Activated CD4-positive, alpha-beta T cell treated with anti-CD3 and anti-CD28 coated beads for 24 hours (primary cell): Measurements from ENCODE around the gene CSF2.
A peak's percentile ranks its signal among the peaks of the same experiment; 100 is the strongest.

Experiments used
- DNase-seq, 2 donors: peaks; one replicate each; pipeline ENCODE4 v3.0.0-alpha.2; 2020; ENCODE audit warnings: low read depth in 2 of 2

CSF2 gene

DNA sequence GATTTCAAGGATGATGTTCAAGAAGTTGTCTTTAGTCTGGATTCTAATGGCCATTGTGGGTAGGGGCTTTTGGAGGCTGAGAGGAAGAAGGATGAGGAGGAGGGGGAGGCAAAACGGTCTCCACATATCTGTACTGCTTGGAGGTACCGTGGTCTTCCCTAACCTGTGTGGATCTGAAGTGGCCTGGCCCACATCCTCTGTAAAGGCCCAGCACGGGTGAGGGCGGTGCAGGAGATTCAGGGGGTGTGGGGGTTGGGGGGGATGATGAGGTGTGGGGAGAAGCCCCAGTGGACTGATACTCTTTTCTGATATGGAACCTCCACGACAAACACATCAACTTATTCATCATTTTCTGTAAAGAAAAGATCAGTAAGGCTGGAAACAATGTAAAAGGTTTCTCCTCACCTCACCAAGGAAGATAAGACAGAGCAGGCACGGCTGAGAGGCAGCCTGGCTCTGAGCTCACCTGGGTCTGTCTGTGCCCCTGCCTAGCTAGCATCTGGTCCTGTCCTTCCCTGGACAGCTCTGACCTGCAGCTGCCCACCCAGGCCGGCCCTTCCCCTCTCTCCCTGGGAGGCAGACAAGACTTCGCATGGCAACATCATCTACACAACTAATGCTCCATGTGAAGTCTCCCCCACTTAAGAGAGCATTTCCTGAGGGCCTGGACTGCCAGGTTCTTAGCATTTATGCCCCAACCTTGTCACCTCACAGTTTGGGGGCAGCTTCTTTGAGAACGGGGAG lies 18.7 kb upstream of the CSF2 start:
- DNase-seq: no peak

DNA sequence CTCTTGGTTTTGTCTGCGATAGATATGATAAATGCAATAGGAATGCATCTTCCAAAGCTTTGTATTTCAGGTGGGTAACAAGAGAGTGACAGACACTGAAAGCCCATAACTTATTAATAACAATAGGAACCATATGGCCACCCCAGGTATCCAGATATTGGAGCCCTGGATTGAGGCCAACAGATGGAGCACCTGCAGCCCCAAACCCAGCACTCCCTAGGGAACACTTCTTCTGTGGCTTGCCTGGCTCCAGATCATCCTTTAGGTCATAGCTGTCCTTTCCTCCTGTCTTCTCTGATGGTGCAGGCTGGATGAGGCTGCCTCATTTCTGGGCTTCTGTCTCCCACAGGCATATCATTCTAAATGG lies 18.2 kb upstream of the CSF2 start:
- DNase-seq: no peak

DNA sequence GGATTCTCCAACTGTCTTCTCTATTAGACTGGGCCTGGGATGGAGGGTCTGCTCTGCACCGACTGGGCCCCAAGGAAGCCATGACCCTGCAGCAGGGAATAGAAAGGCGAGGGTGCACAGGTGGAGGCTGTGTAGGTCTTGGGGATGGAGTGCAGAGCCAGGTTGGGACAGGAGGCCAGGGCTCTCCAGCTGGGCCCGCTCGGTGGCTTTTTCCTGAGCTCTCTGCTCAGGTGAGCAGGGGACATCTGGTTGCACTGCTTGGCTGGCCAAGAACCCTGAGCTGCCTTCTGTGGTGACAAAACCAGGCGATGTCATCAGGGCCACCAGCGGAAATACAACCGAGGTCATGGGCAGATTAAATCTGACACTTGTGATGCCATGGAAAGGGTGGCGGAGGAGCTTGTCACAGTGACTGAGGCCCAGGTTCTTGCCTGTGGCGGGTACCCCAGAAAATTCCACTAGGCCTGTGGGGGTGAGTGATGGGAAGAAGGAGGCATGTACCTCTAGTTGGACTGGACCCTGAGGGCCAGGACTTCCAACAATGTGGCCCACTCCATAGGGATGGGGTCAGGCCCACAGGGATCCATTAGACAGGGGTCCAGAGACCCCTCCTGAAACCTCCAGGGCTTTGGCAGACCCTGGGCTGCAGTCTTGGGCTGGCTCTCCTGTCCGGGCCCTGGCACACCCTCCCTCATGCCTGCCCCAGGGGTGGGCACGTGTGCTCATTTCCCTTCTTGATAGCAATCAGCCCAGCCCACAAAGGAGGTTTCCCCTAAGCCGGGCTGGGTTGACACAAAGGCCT lies 17.6 kb upstream of the CSF2 start:
- DNase-seq: no peak

DNA sequence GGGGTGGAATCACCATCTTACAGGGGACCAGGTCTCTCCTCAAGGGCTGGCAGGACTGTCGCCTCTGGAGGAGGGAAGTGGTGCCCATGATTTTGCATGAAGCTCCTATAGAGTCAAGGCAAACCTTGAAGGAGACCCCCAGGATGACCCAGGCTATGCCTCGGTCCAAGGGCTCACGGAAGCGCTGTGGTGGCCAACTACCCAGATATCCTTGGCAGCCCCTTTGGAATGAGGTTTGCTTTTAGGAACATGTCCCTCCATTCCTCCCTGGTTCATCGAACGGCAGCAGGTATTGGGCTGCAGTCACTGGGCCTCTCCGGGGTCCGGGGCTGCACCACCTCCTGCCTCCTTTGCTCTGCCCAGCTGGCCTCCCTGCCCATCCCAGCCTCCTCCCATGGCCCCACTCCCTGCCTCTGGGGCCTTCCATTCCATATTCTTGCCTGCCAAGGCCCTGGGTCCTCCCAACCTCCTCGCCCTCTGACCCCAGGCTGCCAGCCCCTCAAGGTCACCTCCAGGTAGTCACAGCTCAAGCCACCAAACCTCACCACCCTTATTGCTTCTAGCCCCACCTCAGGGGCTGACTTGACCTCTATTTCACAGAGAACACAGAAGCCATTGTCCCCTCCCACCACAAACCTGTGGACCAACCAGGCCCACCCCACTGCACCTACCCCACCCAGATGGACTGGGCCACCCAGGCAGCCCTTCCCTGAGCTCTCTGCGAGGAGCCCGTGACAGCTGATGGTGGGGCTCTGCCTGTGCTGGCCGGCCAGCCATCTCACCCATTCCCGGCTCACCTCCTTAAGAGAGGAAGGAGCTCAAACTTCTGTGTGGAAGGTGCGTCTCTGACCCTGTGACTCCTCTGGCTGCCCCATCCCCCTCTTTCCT lies 16.7 kb upstream of the CSF2 start:
- DNase-seq: no peak

DNA sequence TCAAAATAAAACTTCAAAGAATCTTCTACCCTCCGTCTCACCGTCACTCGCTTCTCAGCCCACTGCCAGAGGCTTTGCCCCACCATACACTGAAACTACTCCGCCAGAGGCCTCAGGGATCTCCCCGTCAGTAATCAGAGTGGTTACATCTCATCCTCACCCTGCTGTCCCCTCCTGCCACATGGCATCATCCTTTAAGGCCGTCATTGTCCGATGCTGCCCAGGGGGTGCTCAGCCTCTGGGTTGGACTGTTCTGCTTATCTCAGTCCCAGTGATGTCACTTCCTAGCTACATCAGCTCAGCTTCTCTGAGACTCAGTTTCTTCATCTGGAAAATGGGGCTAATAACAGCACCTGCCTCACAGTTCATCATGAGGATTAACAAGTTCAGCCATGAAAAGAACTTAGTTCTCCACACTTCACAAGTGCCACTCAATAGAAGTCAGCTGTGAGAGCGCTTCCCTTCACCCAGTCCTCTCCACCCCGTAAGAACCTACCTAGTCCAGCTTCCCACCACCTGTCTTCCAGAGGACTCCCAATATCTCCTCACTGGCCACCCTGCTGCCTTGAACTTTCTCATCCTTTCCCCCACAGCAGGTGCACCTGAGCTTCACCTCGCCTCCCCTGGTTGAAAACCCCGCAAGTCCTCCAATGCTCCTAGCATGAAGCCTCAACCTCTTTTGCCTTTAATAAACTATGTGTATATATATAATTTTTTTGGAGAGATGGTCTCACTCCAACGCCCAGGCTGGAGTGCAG lies 15.9 kb upstream of the CSF2 start:
- DNase-seq: no peak

DNA sequence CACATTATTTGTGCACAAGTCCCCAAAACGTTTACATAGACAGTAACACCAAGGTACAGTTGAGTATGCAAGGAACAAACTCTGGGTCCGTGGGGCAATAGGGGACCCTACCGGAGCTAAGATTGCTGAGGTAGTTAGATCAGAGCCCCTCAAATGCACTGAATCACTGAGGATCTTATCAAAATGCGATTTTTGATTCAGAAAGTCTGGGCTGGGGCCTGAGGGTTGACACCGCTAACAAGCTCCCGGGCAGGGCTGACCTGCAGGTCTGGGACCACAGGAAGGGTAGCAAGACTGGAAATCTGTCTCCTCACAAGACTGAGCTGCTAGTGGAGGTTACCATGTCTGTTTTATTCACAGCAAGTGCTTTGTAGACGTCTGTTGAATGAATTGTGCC lies 14.9 kb upstream of the CSF2 start:
- no peak for DNase-seq

DNA sequence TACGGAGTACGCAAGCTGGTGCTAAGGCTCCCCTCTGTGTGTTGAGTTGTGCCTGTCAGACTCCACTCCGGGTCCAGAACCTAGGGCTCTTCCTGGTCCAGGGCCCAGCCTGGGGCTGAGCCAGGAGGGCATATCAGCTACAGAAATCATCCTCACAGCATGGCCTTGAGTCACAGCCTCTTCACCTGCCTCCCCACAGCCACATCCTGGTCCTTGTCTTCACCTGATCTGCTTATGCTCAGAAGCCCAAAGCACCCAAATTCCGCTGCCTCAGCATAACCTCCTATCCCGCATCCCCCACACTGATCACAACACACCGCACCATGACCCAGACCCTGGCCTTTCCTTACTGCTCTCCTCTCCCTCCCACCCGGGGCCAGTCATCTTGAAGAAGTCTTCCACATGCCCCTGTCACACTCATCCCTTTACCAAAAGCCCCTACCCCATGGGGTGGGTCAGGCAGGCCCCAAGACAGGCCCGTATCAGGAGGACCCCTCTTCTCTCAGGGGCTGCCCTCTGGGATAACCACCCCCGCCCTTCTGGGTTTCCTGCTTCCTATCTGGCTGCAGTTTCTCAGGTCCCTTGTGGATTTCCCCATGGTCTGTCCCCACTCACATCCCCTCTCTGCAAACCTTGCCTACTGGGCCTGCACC lies 14.4 kb upstream of the CSF2 start:
- no peak for DNase-seq

DNA sequence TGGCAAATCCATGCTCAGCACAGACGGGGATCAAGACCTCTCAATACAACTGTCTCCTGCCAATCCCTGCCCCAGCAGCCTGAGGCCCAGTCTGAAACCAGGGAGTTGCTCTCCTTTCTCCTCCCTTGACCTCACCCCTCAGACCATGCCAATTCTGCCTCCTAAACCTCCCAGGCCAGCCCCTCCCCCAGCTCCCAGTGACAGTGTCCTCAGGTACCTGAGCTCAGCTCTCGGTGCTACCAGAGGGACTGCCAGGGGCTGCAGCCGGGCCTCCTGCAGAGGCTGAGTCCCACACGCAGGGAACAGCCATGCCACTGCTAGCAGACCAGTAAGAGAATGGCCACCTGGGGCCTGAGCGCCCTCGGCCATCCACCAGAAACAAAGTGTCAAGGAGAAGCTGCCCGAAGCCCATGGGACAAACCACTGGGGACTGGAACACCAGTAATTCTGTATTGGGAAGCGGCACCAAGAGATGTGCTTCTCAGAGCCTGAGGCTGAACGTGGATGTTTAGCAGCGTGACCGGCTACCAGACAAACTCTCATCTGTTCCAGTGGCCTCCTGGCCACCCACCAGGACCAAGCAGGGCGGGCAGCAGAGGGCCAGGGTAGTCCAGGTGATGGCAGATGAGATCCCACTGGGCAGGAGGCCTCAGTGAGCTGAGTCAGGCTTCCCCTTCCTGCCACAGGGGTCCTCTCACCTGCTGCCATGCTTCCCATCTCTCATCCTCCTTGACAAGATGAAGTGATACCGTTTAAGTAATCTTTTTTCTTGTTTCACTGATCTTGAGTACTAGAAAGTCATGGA lies 13.7 kb upstream of the CSF2 start:
- DNase-seq: no peak

DNA sequence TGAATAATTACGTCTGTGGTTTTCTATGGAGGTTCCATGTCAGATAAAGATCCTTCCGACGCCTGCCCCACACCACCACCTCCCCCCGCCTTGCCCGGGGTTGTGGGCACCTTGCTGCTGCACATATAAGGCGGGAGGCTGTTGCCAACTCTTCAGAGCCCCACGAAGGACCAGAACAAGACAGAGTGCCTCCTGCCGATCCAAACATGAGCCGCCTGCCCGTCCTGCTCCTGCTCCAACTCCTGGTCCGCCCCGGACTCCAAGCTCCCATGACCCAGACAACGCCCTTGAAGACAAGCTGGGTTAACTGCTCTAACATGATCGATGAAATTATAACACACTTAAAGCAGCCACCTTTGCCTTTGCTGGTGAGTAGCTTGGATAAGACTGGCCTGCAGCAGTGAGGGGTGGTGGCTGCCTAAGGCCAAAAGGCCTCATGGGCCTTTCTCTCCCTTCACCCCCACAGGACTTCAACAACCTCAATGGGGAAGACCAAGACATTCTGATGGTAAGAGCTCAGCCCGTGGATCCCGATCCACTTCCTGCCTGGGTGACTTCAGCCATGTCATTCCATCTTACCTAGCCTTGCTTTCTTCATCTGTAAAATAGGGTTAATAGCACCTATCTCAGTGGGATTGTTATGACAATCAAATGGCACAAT lies 13.0 kb upstream of the CSF2 start, which contains the start of gene IL3:
Gene IL3, plus strand, starts transcription at position 155 of the 661 bp plus-strand sequence. Its CDS starts 52 bp downstream, at position 207.
- DNase-seq: no peak

DNA sequence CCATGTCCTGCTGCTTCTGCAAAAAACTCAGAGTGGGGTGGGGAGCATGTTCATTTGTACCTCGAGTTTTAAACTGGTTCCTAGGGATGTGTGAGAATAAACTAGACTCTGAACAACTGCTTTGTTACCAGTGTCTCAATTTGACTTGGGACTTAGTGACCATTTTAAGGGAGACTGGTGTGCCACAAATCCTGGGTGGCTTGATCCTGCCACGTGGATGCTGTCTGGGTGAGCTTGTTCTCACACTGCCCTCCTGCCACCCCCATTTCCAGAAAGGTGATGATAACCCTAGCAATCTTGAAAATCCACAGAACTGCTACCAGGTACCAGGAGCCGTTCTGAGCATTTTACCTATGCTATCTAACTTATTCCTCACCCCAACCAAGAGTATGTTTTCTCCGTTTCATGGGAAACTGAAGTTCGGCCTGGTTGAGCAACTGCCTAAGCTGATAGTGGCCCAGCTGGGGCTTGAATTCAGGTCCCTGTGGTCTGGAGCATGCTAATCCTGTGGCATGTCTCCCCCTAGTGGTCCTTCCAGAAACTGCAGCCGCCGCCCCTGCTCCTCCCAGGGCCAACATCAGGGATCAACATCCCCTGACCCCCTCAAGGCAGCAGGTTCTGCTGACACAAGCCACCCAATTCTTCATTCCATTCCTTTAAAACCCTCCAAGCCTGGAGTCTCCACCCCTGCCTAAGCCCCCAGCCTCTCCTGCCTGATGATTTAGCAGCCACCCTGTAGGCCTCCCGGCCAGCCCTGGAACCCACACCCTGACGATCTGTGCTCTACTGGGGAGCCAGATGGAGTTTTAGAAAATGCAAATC lies 10.3 kb upstream of the CSF2 start:
- DNase-seq: peak; percentile 76 to 88

DNA sequence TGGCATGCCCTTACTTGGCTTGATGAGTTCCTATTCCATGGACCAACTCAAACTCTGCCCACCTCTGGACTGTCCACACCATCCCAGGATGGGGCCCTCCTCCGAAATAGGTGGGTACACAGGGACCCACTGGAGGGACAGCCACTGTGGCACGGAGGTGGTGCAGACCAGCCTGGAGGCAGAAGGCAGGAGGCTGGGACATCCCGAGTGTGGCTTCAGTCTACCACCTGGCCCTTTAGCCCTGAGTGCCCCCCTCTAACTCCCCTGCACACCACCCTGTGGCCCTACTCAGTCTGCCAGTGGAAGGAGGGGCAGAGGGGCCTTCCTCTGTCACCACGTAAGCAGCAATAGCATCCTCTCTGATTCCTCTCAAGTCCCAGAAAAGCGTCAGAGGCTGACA lies 9.4 kb upstream of the CSF2 start:
- no peak for DNase-seq

DNA sequence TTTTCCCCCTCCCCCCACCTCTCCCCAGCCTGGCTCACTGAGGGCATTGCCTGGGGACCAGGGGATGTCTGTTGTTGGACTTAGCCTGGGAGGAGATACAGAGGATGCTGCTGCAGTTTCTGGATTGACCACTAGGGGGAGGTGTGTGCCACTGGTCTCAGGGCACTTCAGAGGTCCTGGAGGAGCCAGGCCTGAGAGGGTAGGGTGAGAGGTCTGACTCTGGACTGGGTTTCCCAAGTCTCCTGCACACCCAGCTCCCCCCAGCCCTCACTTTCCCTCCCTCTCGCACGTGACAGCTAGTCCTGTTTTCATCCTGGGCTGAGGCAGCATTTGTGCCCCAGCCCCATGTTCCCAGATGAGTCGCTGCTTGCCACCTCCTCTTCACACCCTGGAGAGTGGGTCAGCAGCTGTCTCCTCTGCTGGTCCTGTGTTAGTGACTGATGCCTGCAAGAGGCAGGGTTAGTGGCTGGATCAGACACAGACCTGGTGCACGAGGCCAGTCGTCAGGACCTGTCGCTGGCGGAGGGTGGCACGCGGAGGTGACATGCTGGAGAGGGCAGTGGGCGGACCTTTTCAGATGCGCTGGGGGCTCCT lies 8.8 kb upstream of the CSF2 start:
- DNase-seq: peak; percentile 76 to 82

DNA sequence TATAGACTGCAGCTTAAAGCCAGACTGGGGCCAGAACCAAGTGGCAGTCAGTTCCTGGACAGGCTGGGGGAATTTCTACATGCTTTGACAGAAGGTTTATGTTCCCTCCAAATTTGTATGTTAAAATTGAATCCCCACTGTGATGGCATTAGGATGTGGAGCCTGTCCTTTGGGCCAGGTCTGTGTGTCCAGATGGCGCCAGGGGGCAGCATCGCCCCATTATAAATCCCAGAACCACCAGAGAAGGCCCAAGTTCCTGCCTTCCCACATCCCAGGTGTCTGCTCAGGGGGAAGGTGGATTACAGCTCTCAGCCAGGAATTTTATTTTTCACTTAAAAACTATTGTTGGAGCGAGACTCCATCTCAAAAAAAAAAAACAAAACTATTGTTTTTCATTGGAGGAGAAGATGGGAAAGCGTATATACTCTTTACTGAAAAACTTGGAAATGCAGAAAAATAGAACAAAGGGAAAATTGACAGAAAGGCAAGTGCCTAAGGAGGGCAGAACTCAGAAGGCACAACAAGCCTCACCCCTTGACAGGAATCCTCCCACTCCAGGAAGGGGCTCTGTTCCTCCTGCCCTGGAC lies 8.1 kb upstream of the CSF2 start:
- peak; percentile 32 to 53 for DNase-seq

DNA sequence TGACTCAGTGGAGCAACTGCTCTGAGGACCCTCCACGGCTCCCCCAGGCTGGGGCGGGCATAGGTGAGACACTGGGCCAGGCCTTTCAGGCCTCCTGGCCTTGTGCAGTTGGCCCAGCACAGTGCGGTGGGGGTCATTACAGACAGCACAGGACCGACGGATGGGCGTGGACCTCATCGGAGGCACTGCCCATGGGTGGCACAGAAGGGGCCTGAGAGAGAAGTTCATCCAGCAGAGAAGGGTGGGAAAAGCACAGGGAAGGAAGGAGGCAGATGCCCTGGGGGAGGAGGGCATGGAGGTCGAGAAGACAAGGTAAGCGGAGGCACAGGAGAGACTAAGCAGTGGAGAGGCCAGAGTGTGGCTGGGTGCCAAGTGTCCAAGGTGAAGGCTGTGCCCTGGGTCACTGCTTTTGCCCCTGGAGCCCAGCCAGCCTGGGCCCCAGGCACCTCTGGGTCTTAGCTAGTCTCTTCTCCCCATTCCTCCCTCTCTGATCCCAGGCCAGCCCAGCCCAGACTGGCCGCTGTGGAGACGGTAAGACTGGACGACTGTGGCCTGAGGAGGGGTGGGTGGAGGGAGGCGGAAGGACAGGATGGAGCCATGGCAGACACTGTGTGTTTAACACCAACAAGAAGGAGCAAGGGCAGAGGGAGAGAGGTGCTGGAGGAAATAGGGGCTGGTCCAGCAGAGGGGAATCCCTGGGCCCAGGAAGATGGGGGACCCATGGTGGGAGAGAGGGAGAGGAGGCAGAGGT lies 7.5 kb upstream of the CSF2 start:
- DNase-seq: no peak

DNA sequence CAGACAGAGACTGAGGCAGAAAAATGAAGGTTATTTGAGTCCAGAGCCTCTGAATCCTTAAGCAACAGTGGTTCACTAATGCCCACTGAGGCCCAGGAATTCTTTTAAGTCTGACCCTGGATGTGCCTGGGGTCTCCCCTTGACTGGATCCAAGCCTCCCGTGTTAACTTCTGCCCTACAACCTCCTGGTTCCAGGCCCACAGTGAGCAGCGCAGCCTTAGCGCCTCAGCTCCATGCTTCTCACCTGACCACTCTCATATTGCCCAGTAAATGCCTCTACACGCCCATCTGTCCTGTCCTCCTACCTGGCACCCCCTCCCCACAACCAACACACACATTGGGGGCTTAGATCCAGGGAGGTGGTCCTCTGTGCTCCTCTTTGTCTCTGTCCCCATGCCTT lies 6.7 kb upstream of the CSF2 start:
- DNase-seq: no peak

DNA sequence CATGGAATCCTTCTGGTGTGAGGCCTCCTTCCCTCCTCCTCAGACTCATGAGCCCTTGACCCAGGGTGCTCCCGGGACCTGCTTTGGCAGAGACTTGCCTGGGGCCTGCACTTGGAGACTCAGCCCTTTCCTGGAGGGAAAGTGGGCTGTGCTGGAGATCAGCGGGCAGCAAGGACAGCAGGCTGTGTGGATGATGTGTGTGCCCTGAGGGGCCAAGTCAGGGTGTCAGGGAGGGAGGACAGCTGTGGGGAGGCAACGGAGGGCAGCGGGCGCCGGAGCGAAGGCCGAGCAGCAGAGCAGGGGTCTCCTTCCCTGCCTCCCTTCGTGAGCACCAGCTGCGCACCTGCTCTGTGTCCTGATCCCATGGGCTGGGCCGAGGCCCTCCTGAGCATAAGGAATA lies 6.1 kb upstream of the CSF2 start:
- no peak for DNase-seq
